Sigmoid colon (tissue), 7 donors: ENCODE data around the gene SBF2. TPM values are rescaled to one million over a fixed set of nuclear protein-coding genes. Genes with fewer than 3 reads are reported as not detected.
A peak's percentile ranks its signal among the peaks of the same experiment; 100 is the strongest.

Experiments used
- DNase-seq: peaks from one replicate; pipeline ENCODE4 v3.0.0-alpha.2; 2019
- H3K27ac ChIP-seq, 4 donors: fragments of 200-600 bp; sonication (generic); one replicate each; pipeline ENCODE4 v1.5.1; 2016 to 2019; ENCODE audit warnings: mild to moderate bottlenecking in 1 of 4
- H3K27me3 ChIP-seq, 3 donors: fragments of 200-600 bp; sonication (generic); one replicate each; pipeline ENCODE4 v1.5.1; 2019; ENCODE audit warnings: mild to moderate bottlenecking in 1 of 3
- H3K36me3 ChIP-seq, 4 donors: fragments of 200-600 bp; sonication (generic); one replicate each; pipeline ENCODE4 v1.5.1; 2016 to 2019
- H3K4me1 ChIP-seq, 4 donors: fragments of 200-600 bp; sonication (generic); one replicate each; pipeline ENCODE4 v1.5.1; 2017 to 2019
- H3K4me3 ChIP-seq, 4 donors: fragments of 200-600 bp; sonication (generic); one replicate each; pipeline ENCODE4 v1.5.1; 2017 to 2019; ENCODE audit warnings: mild to moderate bottlenecking in 2 of 4, moderate library complexity in 1 of 4
- H3K9me3 ChIP-seq, 4 donors: fragments of 200-600 bp in 3 of 4; sonication (generic) in 3 of 4; one replicate each; pipeline versions ENCODE4 v1.5.1 to v1.6.1; 2013 to 2019
- CTCF ChIP-seq, 4 experiments: fragments of 450-650 bp in 3 of 4; fragments of 200-600 bp in 1 of 4; IDR thresholded peaks; one replicate each; pipeline ENCODE4 v1.5.1; 2016 to 2019; ENCODE audit warnings: antibody characterized with exemption in 4 of 4, mild to moderate bottlenecking in 3 of 4, moderate library complexity in 2 of 4
- EP300 ChIP-seq, 4 donors: sonication (generic); formaldehyde crosslinking; IDR thresholded peaks; one replicate each; pipeline ENCODE4 v1.6.1; 2017; ENCODE audit warnings: antibody characterized with exemption in 4 of 4
- POLR2A ChIP-seq, 2 donors: fragments of 450-650 bp; IDR thresholded peaks; one replicate each; pipeline ENCODE4 v1.6.1; 2016; ENCODE audit warnings: antibody characterized with exemption in 2 of 2, mild to moderate bottlenecking in 2 of 2, moderate library complexity in 2 of 2
- POLR2AphosphoS5 ChIP-seq, 4 donors: sonication (generic); formaldehyde crosslinking; IDR thresholded peaks; one replicate each; pipeline ENCODE4 v1.6.1; 2017; ENCODE audit warnings: antibody characterized with exemption in 4 of 4
- WGBS, 2 donors: extraction: QIAGEN DNeasy Blood & Tissue Kit; methylation state at CpG; one replicate each; pipeline ENCODE4 v1.1.7; 2013; 5-methylcytosine and 5-hydroxymethylcytosine counted together
- intact Hi-C: fragments of 100-400 bp; cut with DNase I; formaldehyde crosslinking; loops from one replicate; pipeline ENCODE4 v1.15.1; 2023
- polyA plus RNA-seq, 3 donors: library from polyadenylated mRNA; stranded (reverse); fragments of 200-250 nt; gene quantifications; one replicate each; pipeline ENCODE4 v1.2.3, GENCODE V29; 2013
- total RNA-seq, 4 donors: library from RNA; depleted of rRNA; stranded (reverse); fragments of >200 nt; gene quantifications; one replicate each; pipeline ENCODE4 v1.1.0, GENCODE V29; 2016
- donor health status: healthy with polysubstance abuse.
- donor health status: Bipolar disorder and iron deficiency.
- donor health status: healthy.

Gene SBF2
- total and polyA plus RNA-seq, 7 donors, result 9.5 to 67.5 (median 47.1) TPM

- no peaks in the 10 kb centered on the region for H3K27me3 ChIP-seq
- H3K4me3 ChIP-seq, result no peak overlapping the region
- intact Hi-C loops, result loop anchor here (5.0 to 10.0 kb wide), 3 partner anchors 113 to 460 kb away; partner anchors contain the start of gene ADM
- H3K36me3 ChIP-seq, result peaks cover 0 to 3% (median 1%) of the 10 kb centered on the region in 4 donors
- H3K27ac ChIP-seq, result no peak overlapping the region
- peak; percentile 74 for DNase-seq
- TF ChIP-seq POLR2AphosphoS5 (IDR thresholded peaks at IDR 0.05) (no peak), CTCF (IDR thresholded peaks at IDR 0.05) (peak; percentile 11 to 60 (median 57))
- H3K4me1 ChIP-seq, result peaks cover 0 to 12% (median 7%) of the 10 kb centered on the region in 4 donors
- 77 to 81% methylated on average over 4 of the region's 4 CpGs for WGBS, 2 donors
- H3K9me3 ChIP-seq, result no peaks in the 10 kb centered on the region
Measured at GRCh38 chr11:9861860-9862725, 431.9 kb downstream of the SBF2 start.

DNA sequence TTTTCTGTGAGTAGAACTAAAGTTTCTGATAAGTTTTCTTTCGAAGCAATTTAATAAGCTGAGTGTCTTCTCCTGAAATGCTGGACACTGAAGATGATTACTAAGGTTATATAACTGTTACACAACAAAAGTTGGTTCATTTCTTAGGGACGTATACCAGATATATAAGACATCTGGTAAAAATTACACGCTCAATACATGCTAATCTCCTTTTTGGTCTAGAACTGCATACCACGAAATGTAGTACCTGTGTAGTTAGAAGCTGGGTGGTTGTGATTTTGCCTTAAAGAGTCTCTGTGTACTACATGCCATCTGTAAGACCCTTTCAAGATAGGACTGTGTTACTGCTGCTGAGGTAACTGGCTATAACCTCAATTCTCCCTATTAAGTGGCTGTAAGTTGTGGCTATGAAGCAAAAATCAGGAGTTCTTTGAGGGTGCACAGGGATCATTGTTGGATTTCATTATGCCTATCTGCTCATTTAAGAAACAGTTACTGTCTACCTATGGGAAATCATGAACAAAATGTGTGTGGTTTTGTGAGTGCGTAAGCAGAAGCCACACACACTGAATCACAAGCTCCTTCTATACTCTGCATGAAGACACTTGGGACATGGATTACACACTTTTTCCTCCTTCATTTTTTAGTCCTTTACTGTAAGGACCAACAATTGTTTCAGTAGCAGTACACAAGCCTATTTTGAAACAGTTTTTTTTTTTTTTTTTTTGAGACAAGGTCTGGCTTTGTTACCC is 434.3 kb downstream of the SBF2 start:
- Histone ChIP-seq H3K4me3 (no peak overlapping the region), H3K9me3 (no peaks in the 10 kb centered on the region), H3K27me3 (no peaks in the 10 kb centered on the region), H3K27ac (no peak overlapping the region), H3K36me3 (peaks cover 0 to 21% (median 10%) of the 10 kb centered on the region in 4 donors), H3K4me1 (peaks cover 0 to 12% (median 7%) of the 10 kb centered on the region in 4 donors)
- TF ChIP-seq CTCF (IDR thresholded peaks at IDR 0.05) (no peak), POLR2AphosphoS5 (IDR thresholded peaks at IDR 0.05) (no peak), POLR2A (IDR thresholded peaks at IDR 0.05) (no peak), EP300 (IDR thresholded peaks at IDR 0.05) (no peak)
- 87 to 91% methylated on average over 5 of the region's 5 CpGs for WGBS, 2 donors
- DNase-seq, result no peak
- intact Hi-C loops, result loop anchor here (5.0 to 10.0 kb wide), 3 partner anchors 115 to 463 kb away; partner anchors contain the start of gene ADM

GRCh38 chr11:9858822-9859221 is 435.2 kb downstream of the SBF2 start:
- no peak overlapping the region for H3K27ac ChIP-seq

DNA sequence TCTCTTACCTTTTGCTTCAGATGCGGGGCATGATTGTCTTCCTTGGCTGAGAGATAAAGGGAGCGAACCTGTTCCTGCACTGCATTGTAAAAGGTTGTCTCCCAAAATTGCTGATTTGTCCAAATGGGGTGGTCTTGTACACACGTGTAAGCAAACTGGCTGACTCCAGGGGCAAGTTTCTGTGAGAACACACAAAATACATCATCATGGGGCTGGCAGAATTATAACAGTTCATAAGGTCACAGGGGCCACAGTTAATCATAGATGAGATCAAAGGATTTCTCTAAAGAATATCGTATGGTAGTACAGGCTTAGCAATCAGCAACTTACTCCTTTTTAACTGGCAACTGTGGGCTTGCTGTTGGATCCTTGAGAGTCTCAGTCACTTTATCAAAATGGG is 435.8 kb downstream of the SBF2 start:
- H3K36me3 ChIP-seq, result peaks cover 0 to 23% (median 10%) of the 10 kb centered on the region in 4 donors
- H3K27ac ChIP-seq, result no peak overlapping the region
- H3K4me1 ChIP-seq, result peaks cover 0 to 12% (median 7%) of the 10 kb centered on the region in 4 donors
- H3K27me3 ChIP-seq, result no peaks in the 10 kb centered on the region
- DNase-seq, result no peak
- no peaks in the 10 kb centered on the region for H3K9me3 ChIP-seq
- no peak for TF ChIP-seq POLR2A (IDR thresholded peaks at IDR 0.05)
- TF ChIP-seq CTCF (IDR thresholded peaks at IDR 0.05), result no peak
- no peak for TF ChIP-seq POLR2AphosphoS5 (IDR thresholded peaks at IDR 0.05)
- 69 to 78% methylated on average over 4 of the region's 4 CpGs for WGBS, 2 donors
- intact Hi-C loops, result no loop called here
- no peak overlapping the region for H3K4me3 ChIP-seq

More at GRCh38 chr11:9858822-9859221, 435.2 kb downstream of the SBF2 start:
- WGBS, 2 donors, result 33% methylated on average over 2 of the region's 2 CpGs
- intact Hi-C loops, result no loop called here
- H3K4me3 ChIP-seq, result no peak overlapping the region
- no peak for DNase-seq
- TF ChIP-seq CTCF (IDR thresholded peaks at IDR 0.05) (no peak), EP300 (IDR thresholded peaks at IDR 0.05) (no peak), POLR2A (IDR thresholded peaks at IDR 0.05) (no peak), POLR2AphosphoS5 (IDR thresholded peaks at IDR 0.05) (no peak)
- peaks cover 0 to 12% (median 7%) of the 10 kb centered on the region in 4 donors for H3K4me1 ChIP-seq
- peaks cover 0 to 23% (median 10%) of the 10 kb centered on the region in 4 donors for H3K36me3 ChIP-seq
- H3K27me3 ChIP-seq, result no peaks in the 10 kb centered on the region
- no peaks in the 10 kb centered on the region for H3K9me3 ChIP-seq
